Osteoblast (primary cell): ENCODE results near the gene MTA1. TPM values are rescaled to one million over a fixed set of nuclear protein-coding genes. Genes with fewer than 3 reads are reported as not detected.

ENCODE experiments used
- DNase-seq: peaks from one replicate; pipeline ENCODE4 v3.0.0; 2011; ENCODE audit warnings: low spot score, mixed read lengths; ENCODE audit not compliant: insufficient read length; ENCODE audit errors: missing footprints
- H2AFZ ChIP-seq: 2 replicates; pipeline ENCODE4 v1.6.0; 2011; ENCODE audit warnings: mild to moderate bottlenecking, low read length
- H3K27ac ChIP-seq: 2 replicates; pipeline ENCODE4 v1.5.1; 2011; ENCODE audit warnings: mild to moderate bottlenecking, low read depth, low read length, moderate library complexity
- H3K27me3 ChIP-seq: 2 replicates; pipeline ENCODE4 v1.6.0; 2012; ENCODE audit warnings: mild to moderate bottlenecking, control low read depth, inconsistent platforms, low read length, moderate library complexity; ENCODE audit not compliant: insufficient read depth
- H3K36me3 ChIP-seq: 2 replicates; pipeline ENCODE4 v1.5.1; 2011; ENCODE audit warnings: mild to moderate bottlenecking, low read length, control low read depth, moderate library complexity; ENCODE audit not compliant: insufficient read depth
- H3K4me1 ChIP-seq: 2 replicates; pipeline ENCODE4 v1.5.1; 2011; ENCODE audit warnings: mild to moderate bottlenecking, low read length, control low read depth, moderate library complexity; ENCODE audit not compliant: insufficient read depth
- H3K4me2 ChIP-seq: 2 replicates; pipeline ENCODE4 v1.6.0; 2011; ENCODE audit warnings: mild to moderate bottlenecking, low read length; ENCODE audit not compliant: insufficient read depth
- H3K4me3 ChIP-seq: fragments of 200-600 bp; sonication (generic); 3 replicates; pipeline ENCODE4 v1.5.1; 2012; ENCODE audit warnings: mild to moderate bottlenecking, low read length, inconsistent platforms; ENCODE audit not compliant: insufficient read depth
- H3K79me2 ChIP-seq: 2 replicates; pipeline ENCODE4 v1.6.0; 2012; ENCODE audit warnings: mild to moderate bottlenecking, low read length, control low read depth, inconsistent platforms; ENCODE audit not compliant: insufficient read depth
- H3K9me3 ChIP-seq: 2 replicates; pipeline ENCODE4 v1.5.1; 2011; ENCODE audit warnings: low read depth, low read length, control low read depth
- H4K20me1 ChIP-seq: 2 replicates; pipeline ENCODE4 v1.6.0; 2012; ENCODE audit warnings: mild to moderate bottlenecking, low read length, control low read depth; ENCODE audit not compliant: insufficient read depth
- CTCF ChIP-seq: IDR thresholded peaks from 2 replicates; pipeline ENCODE4 v1.5.1; 2011; ENCODE audit warnings: mild to moderate bottlenecking, low read depth, low read length, moderate library complexity; ENCODE audit errors: extremely low read depth
- total RNA-seq: library from RNA; depleted of rRNA; stranded (reverse); fragments of >200 nt; gene quantifications from 2 replicates; pipeline ENCODE4 v1.2.3, GENCODE V29; 2012

MTA1 gene
- total RNA-seq, 1 donor = 60.4 TPM

- H3K4me2 ChIP-seq = peak overlapping the region; percentile 94
- peaks cover 36% of the 10 kb centered on the region for H3K79me2 ChIP-seq
- peak; percentile 86 for DNase-seq
- H3K27ac ChIP-seq = no peak overlapping the region
- no peak for TF ChIP-seq CTCF
- H2AFZ ChIP-seq = peak overlapping the region; percentile 87
- no peaks in the 10 kb centered on the region for H3K9me3 ChIP-seq
- no peaks in the 10 kb centered on the region for H3K36me3 ChIP-seq
- H3K27me3 ChIP-seq = no peaks in the 10 kb centered on the region
- peaks cover 25% of the 10 kb centered on the region for H4K20me1 ChIP-seq
- H3K4me3 ChIP-seq = peak overlapping the region; percentile 80
- peaks cover 19% of the 10 kb centered on the region for H3K4me1 ChIP-seq
Observed at GRCh38 chr14:105418269-105419194, 1.1 kb upstream of the MTA1 start.

GRCh38 chr14:105420101-105420973 lies 710 bp downstream of the MTA1 start:
- Histone ChIP-seq H3K4me1 (peaks cover 19% of the 10 kb centered on the region), H3K9me3 (no peaks in the 10 kb centered on the region), H2AFZ (no peak overlapping the region), H4K20me1 (peaks cover 31% of the 10 kb centered on the region), H3K36me3 (no peaks in the 10 kb centered on the region), H3K27ac (peak overlapping the region; percentile 37), H3K27me3 (no peaks in the 10 kb centered on the region), H3K4me2 (peak overlapping the region; percentile 93), H3K4me3 (peak overlapping the region; percentile 81), H3K79me2 (peaks cover 53% of the 10 kb centered on the region)
- DNase-seq = peak; percentile 94
- TF ChIP-seq CTCF = no peak

GRCh38 chr14:105420974-105421674 lies 1.5 kb downstream of the MTA1 start:
- peak overlapping the region; percentile 93 for H3K4me2 ChIP-seq
- H4K20me1 ChIP-seq = peaks cover 36% of the 10 kb centered on the region
- peak; percentile 94 for DNase-seq
- peaks cover 19% of the 10 kb centered on the region for H3K4me1 ChIP-seq
- peaks cover 59% of the 10 kb centered on the region for H3K79me2 ChIP-seq
- no peak for TF ChIP-seq CTCF
- H3K9me3 ChIP-seq = no peaks in the 10 kb centered on the region
- peak overlapping the region; percentile 37 for H3K27ac ChIP-seq
- no peak overlapping the region for H2AFZ ChIP-seq
- H3K4me3 ChIP-seq = peak overlapping the region; percentile 81
- no peaks in the 10 kb centered on the region for H3K36me3 ChIP-seq
- no peaks in the 10 kb centered on the region for H3K27me3 ChIP-seq
